GM12873 (cell line): ENCODE results near the gene BPIFB3.

Source experiments
- CTCF ChIP-seq: IDR thresholded peaks from 2 replicates; pipeline ENCODE4 v1.5.1; 2012; ENCODE audit warnings: low read depth, mild to moderate bottlenecking, moderate library complexity, low read length, control low read depth; ENCODE audit not compliant: insufficient read depth; ENCODE audit errors: missing control alignments

BPIFB3 gene

GRCh38 chr20:33034901-33035492, 18.7 kb upstream of the BPIFB3 start:
- TF ChIP-seq CTCF: no peak

DNA sequence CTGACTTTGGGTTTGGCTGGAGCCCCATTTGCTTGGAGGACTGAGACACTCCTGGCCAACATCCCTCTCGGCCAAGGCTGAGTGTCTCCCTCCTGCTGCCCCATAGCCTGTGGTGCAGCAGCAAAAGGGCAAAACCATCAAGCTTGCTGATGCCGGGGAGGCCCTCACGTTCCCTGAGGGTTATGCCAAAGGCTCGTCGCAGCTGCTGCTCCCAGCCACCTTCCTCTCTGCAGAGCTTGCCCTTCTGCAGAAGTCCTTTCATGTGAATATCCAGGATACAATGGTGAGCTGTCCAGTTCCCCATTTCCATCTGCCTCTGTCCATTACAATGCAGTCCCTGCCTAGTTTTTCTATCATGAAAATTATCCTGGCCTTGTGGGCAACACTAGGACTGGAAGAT, 16.2 kb upstream of the BPIFB3 start:
- no peak for TF ChIP-seq CTCF

DNA sequence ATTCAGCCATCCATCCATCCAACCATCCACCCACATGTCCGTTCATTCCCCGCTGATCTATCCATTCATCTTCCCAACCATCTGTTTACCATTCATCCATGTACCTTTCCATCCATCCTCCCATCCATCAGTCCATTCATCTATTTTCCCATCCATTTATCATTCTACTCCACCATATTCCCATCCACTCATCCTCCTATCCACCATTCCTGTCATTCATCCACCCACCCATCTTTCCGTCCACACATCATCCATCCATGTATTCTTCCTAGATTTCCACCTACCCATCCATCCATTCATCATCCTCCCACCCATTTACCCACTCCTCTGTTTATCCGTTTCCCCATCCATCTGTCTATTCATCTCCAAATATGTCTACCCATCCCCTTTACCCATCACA, 15.5 kb upstream of the BPIFB3 start:
- no peak for TF ChIP-seq CTCF

DNA sequence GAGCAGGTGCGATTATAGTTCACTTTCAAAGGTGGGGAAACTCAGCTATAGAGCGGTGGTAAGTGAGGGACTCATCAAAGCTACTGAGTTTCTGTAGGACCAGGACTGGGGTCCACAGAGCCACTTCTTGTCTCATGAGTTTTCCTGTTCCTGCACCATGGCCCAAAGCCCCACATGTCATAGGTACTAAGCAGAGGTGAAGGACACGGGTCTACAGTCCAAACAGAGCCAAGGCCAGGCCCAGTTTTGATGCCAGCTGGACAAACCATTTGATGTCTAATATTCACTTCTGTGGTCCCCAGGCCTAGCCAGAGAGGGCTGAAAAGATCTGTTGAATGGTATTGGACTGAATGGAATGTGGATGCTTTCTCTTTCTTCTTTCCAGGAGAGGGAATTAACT, 11.3 kb upstream of the BPIFB3 start:
- no peak for TF ChIP-seq CTCF

GRCh38 chr20:33042983-33043730, 10.5 kb upstream of the BPIFB3 start:
- no peak for TF ChIP-seq CTCF

GRCh38 chr20:33043731-33044181, 9.9 kb upstream of the BPIFB3 start:
- TF ChIP-seq CTCF: no peak

DNA sequence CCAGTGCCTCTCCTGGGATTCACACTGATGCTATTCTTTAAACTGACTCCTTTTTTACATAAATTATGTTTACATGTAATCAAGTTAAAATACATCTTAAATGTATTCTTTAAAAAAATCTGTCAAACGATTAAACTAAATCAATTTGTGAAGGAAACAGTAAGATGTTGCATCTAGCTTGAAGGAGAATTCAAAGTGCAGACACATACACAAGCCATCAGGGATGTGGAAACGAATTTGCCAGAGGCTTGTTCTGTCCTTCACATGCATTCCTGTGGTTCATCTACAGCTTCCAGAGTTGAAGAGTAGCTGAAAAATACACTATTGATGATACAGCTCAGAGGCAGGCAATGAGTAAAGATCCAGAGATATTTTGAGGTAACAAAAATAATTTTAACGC, 7.3 kb upstream of the BPIFB3 start:
- no peak for TF ChIP-seq CTCF
